ENCODE data around the gene PDE4B.

DNA sequence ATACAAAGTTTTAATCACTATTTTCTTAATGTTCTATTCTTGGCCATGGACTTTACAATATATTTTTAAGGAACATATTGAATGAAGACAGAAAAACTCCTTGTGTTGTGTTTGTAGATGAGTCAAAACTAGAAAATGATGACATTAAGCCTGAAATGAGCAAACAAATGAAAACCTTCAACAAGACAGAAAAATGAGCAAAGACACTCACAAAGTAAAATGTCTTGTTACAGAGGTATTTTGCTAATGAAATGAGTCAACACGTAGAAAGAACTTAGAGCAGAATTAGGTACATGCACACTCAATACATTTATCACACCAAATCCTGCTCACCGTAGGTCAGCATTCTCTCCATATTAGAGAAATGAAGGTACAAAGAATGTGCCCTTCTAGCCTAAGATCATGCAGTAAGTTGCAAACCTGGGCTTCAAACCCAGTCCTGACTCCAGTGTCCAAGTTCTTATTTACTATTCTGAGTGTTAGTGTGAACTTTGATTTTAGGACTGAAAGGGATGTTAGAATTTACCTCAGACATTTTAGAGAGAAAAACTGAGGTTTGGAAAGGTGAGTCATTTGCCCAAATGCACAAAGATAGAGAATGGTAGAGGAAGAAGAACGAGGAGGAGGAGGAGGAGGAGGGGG, 607.3 kb downstream of the PDE4B start:
- TF ChIP-seq CTCF (IDR thresholded peaks at IDR 0.05) (no peak), POLR2A (IDR thresholded peaks at IDR 0.05) (no peak)

All from heart left ventricle (tissue), 13 donors.